Osteocyte (in vitro differentiated cells): ENCODE results near the gene CBY1. TPM values are rescaled to one million over a fixed set of nuclear protein-coding genes. Genes with fewer than 3 reads are reported as not detected.

ENCODE experiments used
- DNase-seq: peaks from one replicate; pipeline ENCODE4 v3.0.0; 2021; ENCODE audit warnings: mixed read lengths; ENCODE audit not compliant: unreplicated experiment; ENCODE audit errors: extremely low spot score
- H3K27ac Mint-ChIP-seq: one replicate; pipeline ENCODE4 v1.8.0; 2021; ENCODE audit warnings: mild to moderate bottlenecking, mixed read lengths; ENCODE audit not compliant: unreplicated experiment
- H3K27me3 Mint-ChIP-seq: one replicate; pipeline ENCODE4 v1.8.0; 2021; ENCODE audit warnings: mixed read lengths; ENCODE audit not compliant: unreplicated experiment
- H3K36me3 Mint-ChIP-seq: one replicate; pipeline ENCODE4 v1.8.0; 2021; ENCODE audit warnings: mixed read lengths; ENCODE audit not compliant: unreplicated experiment
- H3K4me1 Mint-ChIP-seq: one replicate; pipeline ENCODE4 v1.8.0; 2021; ENCODE audit warnings: mixed read lengths; ENCODE audit not compliant: unreplicated experiment
- H3K4me3 Mint-ChIP-seq: one replicate; pipeline ENCODE4 v1.8.0; 2021; ENCODE audit warnings: mild to moderate bottlenecking, moderate library complexity, mixed read lengths; ENCODE audit not compliant: unreplicated experiment
- H3K9me3 Mint-ChIP-seq: one replicate; pipeline ENCODE4 v1.8.0; 2021; ENCODE audit warnings: mixed read lengths; ENCODE audit not compliant: unreplicated experiment
- CTCF ChIP-seq: fragments of 200-600 bp; sonication (generic); IDR thresholded peaks from 2 replicates; pipeline ENCODE4 v1.5.0; 2021; ENCODE audit warnings: antibody characterized with exemption, mild to moderate bottlenecking, moderate library complexity
- total RNA-seq: library from RNA; stranded (reverse); gene quantifications from 2 replicates; pipeline ENCODE4 v1.2.1, GENCODE V29; 2021

CBY1 gene
- total RNA-seq, 1 donor from 2014 or later: 38.3 TPM

- DNase-seq: no peak
- H3K4me3 Mint-ChIP-seq: peak overlapping the region; percentile 91
These were observed 43.9 kb downstream of the CBY1 start for GRCh38 chr22:38700270-38700788.

GRCh38 chr22:38700789-38701628 is 44.6 kb downstream of the CBY1 start, which contains the start of gene JOSD1:
Gene JOSD1, minus strand, starts transcription at chr22:38700943. Its CDS starts 956 bp downstream, at chr22:38699987.
- Mint-ChIP-seq H3K4me3 (peak within 1 kb of the TSS; percentile 91), H3K9me3 (no peaks in the 10 kb centered on the region), H3K4me1 (peaks cover 55% of the 10 kb centered on the region), H3K36me3 (peaks cover 1% of the 10 kb centered on the region), H3K27ac (peak within 1 kb of the TSS; percentile 97), H3K27me3 (no peaks in the 10 kb centered on the region)
- DNase-seq: peak; percentile 97
- no peak for TF ChIP-seq CTCF

More at GRCh38 chr22:38700270-38700788, 43.9 kb downstream of the CBY1 start:
- Mint-ChIP-seq H3K27me3 (no peaks in the 10 kb centered on the region), H3K9me3 (no peaks in the 10 kb centered on the region), H3K36me3 (peaks cover 1% of the 10 kb centered on the region), H3K27ac (peak overlapping the region; percentile 94), H3K4me1 (peaks cover 56% of the 10 kb centered on the region)
- TF ChIP-seq CTCF: no peak

- no peaks in the 10 kb centered on the region for H3K36me3 Mint-ChIP-seq
- H3K9me3 Mint-ChIP-seq: no peaks in the 10 kb centered on the region
- TF ChIP-seq CTCF: no peak
- DNase-seq: no peak
- peaks cover 46% of the 10 kb centered on the region for H3K4me1 Mint-ChIP-seq
- peak overlapping the region; percentile 75 for H3K4me3 Mint-ChIP-seq
- H3K27ac Mint-ChIP-seq: peak overlapping the region; percentile 94
- H3K27me3 Mint-ChIP-seq: no peaks in the 10 kb centered on the region
These were observed 48.3 kb downstream of the CBY1 start for GRCh38 chr22:38704654-38705234.

- peak; percentile 14 for TF ChIP-seq CTCF
- H3K27ac Mint-ChIP-seq: peak within 1 kb of the TSS; percentile 94
- H3K9me3 Mint-ChIP-seq: no peaks in the 10 kb centered on the region
- peak; percentile 99 for DNase-seq
- H3K4me3 Mint-ChIP-seq: peak within 1 kb of the TSS; percentile 91
- no peaks in the 10 kb centered on the region for H3K27me3 Mint-ChIP-seq
- no peaks in the 10 kb centered on the region for H3K36me3 Mint-ChIP-seq
- H3K4me1 Mint-ChIP-seq: peaks cover 45% of the 10 kb centered on the region
These were observed 49.0 kb downstream of the CBY1 start, which contains the start of gene GTPBP1 for GRCh38 chr22:38705235-38706100. Gene GTPBP1, plus strand, starts transcription at chr22:38705944. Its CDS starts 12 bp downstream, at chr22:38705956.
